ENCODE data around the gene PDGFRB. TPM values are rescaled to one million over a fixed set of nuclear protein-coding genes. Genes with fewer than 3 reads are reported as not detected.

Gene PDGFRB
- total RNA-seq, 1 experiment from 2014 or later, result 9.4 TPM

DNA sequence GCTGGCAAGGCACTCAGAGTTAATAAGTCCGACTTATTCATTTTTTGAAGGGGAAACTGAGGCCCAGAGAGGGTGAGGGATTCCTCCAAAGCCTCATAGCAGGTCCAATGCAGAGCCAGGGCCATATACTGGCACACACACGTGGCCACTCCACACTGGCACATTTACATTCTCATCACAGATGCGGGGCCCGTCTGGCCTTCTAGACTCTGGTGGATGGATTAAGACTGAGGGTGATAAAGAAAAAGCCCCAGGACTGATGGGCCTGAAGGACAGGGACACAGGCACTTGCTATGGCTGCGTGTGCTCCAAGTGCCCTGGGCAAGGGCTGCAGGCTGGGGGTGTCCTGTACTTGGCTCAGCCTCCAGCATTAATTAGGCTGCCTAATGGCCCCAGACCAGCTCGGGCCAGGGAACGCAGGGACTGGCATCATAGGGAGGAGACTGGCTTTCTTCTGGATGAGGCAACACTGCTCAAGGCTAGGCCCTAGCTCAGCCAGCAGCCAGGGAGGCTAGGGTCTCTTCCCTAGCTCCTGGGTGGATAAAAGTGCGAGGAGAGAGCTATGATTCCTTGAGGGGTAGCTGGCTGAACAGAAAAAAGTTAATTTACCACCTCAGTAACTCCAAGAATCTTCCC, 40.8 kb downstream of the PDGFRB start:
- no peak for DNase-seq (ENCODE audit: low read depth)

DNA sequence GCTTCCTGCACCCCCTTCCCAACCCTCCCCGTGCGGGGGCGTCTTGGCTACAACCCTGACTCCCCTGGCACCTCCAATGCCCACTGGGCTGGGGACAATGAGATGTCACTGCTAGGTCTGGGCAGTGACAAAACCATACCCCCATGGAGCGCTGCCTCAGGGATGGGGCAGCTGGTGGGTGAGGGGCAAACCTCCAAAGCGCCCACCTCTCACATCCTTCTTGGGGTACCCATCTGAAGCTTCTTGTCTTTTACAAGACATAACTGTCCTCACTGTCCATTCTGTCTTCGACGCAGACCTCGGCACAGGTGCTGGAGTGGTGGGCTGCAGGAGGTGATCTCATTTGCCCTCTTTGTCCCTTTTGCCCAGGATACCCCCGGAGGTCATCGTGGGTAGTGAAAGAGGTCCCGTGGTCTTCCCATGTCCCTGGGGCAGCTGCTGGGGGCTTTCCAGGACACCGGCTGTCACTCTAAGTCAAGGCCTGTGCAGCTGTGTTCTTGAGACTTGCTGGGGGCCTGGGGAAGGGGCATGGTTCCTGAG, 41.5 kb downstream of the PDGFRB start:
- DNase-seq (ENCODE audit: low read depth), result no peak

DNA sequence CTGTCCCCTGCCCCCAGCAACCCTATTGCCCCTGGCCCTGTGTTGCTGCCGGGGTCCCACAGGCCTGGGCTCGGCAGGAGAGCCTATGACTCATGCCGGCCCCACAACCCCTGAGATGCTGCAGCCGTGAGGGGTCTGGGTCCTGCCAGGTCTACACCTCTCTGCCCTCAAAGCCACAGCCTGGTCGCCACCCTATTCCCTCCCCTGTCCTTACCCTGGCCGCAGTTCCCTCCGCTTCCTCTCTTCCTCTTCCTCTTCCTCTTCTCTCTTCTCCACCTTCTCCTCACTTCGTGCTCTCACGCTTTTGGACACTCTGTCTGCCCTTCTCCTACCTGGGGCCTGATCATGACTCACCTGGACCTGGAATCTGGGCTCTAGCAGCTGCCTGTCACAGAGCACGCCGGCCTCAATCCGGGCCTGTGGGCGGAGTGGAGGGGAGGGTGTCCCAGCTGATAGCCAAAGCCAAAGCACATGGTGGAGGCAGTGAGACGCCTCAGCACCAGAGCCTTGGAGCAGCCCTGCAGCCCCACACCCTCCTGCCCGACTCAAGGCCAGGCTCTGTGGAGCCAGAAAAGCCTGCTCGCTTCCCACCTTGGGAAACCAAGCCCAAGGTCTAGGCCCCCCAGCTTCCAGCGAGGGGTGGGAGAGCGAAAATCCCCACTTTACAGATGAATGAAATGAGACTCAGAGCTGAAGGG, 42.4 kb downstream of the PDGFRB start:
- peak; percentile 71 for DNase-seq (ENCODE audit: low read depth)

GRCh38 chr5:150112201-150113046, 43.2 kb downstream of the PDGFRB start:
- peak; percentile 97 for DNase-seq (ENCODE audit: low read depth)

- DNase-seq (ENCODE audit: low read depth), result no peak
These were observed 44.5 kb downstream of the PDGFRB start for GRCh38 chr5:150111122-150111521.

GRCh38 chr5:150109921-150110320, 45.7 kb downstream of the PDGFRB start:
- no peak for DNase-seq (ENCODE audit: low read depth)

DNA sequence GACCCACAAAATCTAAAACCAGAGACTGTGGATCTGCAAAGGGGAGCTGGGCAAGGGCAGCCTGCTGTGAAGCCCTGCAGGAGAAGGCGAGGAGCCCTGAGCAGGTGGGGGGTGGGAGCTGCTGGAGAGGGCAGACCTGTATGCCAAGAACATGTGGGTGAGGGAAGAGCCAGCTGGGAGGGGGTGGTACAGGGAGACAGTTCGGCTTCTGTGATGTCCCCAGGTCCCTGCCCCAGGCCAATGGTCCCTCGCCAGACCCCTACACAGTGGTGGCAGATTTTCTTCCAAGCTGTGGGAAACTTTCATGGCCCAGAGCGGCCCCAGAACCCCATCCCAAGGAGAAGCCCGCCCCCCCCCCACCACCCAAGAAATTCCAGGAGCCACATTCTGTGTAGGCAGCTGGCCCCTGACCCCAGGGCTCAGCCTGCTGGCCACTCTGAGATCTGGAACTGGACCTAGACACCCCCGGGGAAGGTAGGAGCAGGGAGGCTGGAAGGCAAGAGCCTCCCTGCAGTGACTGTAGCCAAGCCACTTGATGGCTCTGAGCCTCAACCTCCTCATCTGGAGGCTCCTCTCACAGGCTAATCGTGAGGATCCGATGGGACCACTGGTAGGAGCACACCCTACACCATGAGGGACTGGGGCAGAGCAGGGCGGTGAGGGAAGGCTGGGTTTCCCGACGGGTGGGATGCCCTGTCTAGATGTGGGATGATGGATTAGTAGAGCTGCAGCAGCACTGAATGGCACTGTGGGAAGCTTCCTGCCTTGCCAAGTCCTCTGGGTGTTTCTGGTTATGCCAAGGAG, 46.7 kb downstream of the PDGFRB start:
- DNase-seq (ENCODE audit: low read depth), result no peak

GRCh38 chr5:150107909-150108447, 47.7 kb downstream of the PDGFRB start:
- no peak for DNase-seq (ENCODE audit: low read depth)

- DNase-seq (ENCODE audit: low read depth), result no peak
These were observed 48.8 kb downstream of the PDGFRB start for GRCh38 chr5:150106674-150107426.

GRCh38 chr5:150105928-150106615, 49.6 kb downstream of the PDGFRB start:
- DNase-seq (ENCODE audit: low read depth), result no peak

GRCh38 chr5:150104550-150104870, 51.1 kb downstream of the PDGFRB start:
- no peak for DNase-seq (ENCODE audit: low read depth)

GRCh38 chr5:150103678-150104549, 51.7 kb downstream of the PDGFRB start:
- no peak for DNase-seq (ENCODE audit: low read depth)

GRCh38 chr5:150101023-150101422, 54.6 kb downstream of the PDGFRB start:
- DNase-seq (ENCODE audit: low read depth), result no peak

DNA sequence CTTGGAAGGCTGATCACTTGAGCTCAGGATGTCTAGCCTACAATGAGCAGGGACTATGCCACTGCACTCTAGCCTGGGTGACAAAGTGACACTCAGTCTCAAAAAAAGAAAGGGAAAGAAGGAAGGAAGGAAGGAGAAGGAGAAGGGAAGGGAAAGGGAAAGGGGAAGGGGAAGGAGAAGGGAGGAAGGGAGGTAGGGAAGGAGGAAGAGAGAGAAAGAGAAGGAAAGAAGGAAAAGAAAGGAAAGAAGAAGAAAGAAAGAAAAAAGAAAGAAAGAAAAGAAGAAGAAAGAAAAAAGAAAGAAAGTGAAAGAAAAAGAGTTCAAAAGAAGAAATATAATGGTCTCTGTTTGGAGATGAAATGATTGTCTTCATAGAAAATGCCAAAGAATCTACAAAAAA, 58.5 kb downstream of the PDGFRB start:
- no peak for DNase-seq (ENCODE audit: low read depth)

GRCh38 chr5:150092159-150092787, 63.4 kb downstream of the PDGFRB start:
- no peak for DNase-seq (ENCODE audit: low read depth)

GRCh38 chr5:150085950-150086715, 69.5 kb downstream of the PDGFRB start, which contains the start of gene CSF1R:
Gene CSF1R (minus strand): TSS chr5:150086554. CDS start chr5:150086427, 127 bp downstream.
- no peak for DNase-seq (ENCODE audit: low read depth)

DNA sequence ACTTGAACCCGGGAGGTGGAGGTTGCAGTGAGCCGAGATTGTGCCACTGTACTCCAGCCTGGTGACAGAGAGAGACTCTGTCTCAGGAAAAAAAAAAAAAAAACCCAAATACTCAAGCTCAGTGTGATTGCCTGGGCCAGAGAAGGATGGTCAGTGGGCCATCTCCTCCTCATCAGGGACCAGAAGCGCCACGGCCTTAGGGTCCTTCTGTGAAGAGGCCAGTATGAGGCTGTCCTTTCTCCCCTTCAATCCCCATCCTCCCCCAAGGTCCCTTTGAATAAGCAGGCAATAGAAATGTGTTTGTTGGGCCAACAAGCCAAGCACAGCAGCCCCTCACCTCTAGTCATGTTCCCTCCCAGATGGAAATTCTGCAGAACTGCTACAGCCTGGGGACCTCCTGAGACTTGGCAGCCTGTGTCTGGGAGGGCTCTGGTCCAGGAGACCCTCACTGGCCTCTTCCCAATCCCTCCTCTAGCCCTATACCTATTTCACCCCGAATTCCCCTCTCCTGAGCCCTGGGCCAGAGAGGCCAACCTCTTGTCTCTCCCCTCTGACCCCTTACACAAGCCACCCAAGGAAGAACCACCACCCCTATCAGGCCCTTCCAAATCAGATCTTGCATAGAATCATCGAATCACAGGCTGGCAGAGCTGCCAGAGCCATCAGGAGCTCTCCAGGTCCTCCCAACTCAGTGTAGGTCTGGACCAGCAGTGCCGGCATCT, 70.3 kb downstream of the PDGFRB start:
- DNase-seq (ENCODE audit: low read depth), result no peak
